H54 (cell line): ENCODE data around the gene CCDC28A.
A peak's percentile ranks its signal among the peaks of the same experiment; 100 is the strongest.

Experiments used
- DNase-seq: peaks from one replicate; pipeline ENCODE4 v3.0.0; 2011; ENCODE audit warnings: low spot score, mixed read lengths; ENCODE audit not compliant: insufficient read length
- FAIRE-seq: peaks from 3 replicates; lab custom pipeline; 2011; peaks lifted over from hg19 to GRCh38; lab: Jason Lieb, UNC
- POLR2A ChIP-seq: IDR thresholded peaks from 2 replicates; pipeline ENCODE4 v1.6.1; 2011; ENCODE audit warnings: low read depth, mild to moderate bottlenecking, low read length

The CCDC28A gene

DNA sequence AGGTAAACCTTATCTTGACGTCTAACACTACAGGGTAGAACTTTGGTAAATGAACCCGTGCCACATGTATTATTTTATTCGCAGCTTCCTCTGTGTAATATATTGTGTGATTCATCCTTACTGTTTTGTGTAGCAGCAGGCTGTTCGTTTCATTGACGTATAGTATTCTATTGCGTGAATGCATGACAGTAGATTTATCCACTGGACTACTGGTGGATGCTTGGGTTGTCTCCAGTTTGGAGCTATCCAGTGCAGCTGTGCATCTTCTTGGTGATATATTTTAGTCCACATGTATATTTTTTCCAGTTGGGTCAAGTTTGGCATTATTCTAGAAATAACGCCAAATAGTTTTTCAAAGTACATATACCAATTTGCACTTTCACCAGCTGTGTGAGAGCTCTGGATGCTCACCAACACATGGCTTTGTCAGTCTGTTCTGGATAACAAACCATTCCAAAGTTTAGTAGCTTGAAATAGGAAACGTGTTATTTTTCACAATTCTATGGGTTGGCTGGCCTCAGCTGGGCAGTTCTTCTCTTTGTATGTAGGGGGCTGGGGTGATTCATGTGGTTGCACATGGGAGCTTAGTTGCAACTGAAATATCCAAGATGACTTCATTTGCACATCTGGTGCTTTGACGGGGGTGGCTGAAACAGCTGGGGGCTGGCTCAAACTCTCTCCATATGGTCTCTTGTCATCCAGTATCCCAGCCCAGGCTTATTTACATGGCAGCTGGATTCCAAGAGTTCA, 31.6 kb downstream of the CCDC28A start:
- FAIRE-seq (no peak), DNase-seq (no peak)

DNA sequence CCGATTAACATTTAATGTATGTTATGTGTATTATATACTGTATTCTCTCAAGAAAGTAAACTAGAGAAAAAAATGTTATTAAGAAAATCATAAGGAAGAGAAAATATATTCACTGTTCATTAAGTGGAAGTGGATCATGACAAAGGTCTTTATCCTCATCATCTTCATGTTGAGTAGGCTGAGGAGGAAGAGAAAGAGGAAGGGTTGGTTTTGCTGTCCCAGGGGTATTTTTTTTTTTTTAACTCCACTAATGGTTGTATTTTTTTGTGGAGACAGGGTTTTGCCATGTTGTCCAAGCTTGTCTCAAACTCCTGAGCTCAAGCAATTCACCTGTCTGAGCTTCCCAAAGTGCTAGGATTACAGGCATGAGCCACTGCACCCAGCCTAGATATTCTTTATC, 33.3 kb downstream of the CCDC28A start:
- FAIRE-seq (no peak), DNase-seq (no peak)
- no peak for TF ChIP-seq POLR2A

More for the DNA sequence above, 31.6 kb downstream of the CCDC28A start:
- TF ChIP-seq POLR2A = no peak

GRCh38 chr6:138809677-138810076, 36.1 kb downstream of the CCDC28A start:
- TF ChIP-seq POLR2A = no peak
- FAIRE-seq (no peak), DNase-seq (no peak)

DNA sequence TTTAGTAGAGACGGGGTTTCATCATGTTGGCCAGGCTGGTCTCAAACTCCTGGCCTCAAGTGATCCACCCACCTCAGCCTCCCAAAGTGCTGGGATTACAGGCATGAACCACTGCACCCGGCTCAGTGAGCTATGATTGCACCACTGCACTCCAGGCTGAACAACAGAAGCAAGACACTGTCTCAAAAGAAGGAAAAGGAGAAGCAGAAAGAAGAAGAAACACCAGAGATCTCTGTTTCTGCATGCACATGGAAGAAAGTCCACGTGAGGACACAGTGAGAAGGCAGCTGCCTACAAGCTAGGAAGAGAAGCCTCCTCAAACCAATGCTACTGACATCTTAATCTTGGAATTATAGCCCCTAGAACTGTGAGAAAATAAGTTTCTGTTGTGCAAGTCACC, 38.3 kb downstream of the CCDC28A start:
- no peak for TF ChIP-seq POLR2A
- FAIRE-seq (no peak), DNase-seq (no peak)

DNA sequence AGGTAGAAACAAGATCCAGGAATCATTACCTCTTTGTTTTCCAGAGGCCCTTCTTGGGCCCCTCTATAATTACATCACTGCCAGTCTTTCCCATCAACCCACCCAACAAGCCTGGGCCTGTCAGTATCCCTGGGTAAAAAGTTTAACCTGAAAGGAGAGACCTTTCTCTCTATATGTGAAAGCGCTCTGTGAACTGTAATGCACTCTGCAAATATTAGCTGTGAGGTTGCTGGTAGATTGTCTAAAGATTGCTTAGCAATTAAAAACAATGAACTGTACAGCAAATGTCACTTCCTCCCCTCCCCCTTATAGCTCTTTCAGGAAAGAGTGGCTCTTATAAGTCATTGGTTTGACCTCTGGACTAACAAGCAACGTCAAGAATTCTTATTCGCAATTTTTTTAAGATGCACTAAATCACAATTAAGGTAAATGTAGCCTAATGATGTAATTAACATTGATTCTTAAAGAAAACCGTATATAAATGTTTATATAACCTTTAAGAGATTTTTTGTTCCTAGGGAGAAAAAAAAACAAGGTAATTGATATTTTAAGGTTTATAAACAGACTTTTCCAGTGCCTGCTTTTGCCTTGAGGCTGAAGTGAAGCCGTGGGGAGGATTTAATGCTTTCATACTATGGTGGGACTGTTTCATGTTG, 40.7 kb downstream of the CCDC28A start:
- DNase-seq = no peak
- no peak for TF ChIP-seq POLR2A
- no peak for FAIRE-seq

- DNase-seq (no peak), FAIRE-seq (no peak)
- TF ChIP-seq POLR2A = no peak
Measured at GRCh38 chr6:138815221-138815620, 41.7 kb downstream of the CCDC28A start.

DNA sequence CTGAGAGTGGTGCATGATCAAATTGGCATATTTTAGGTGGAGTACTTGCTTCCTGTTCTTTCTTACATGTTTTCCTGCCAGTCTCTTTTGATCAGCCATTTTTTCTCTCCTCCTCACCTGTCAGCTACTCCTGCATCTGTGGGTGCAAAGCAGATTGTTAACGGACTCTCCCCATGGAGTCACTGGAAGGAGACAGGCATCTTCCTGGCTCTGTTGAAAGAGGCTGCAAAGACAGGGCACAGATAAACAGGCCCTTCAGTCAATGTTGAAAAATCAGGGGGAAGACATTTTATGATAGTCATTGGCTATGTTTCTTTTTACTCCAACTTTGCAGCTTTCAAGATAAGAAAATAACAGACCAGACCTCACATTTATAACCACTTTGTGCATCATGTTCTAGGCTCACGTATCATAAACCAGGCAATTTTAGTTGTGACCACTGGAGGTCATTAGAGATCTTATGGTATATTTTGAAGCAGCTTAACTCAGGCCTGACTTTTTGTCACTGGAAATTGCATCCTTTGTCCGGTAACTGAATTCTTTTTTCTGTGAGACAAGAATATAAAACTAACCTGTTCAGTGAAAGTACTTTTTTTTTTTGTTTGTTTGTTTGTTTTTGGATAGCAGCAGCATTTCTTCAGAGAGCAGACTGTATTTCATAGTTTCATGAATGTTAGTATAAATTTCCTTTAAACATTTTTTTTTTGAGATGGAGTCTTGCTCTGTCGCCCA, 42.4 kb downstream of the CCDC28A start:
- FAIRE-seq (no peak), DNase-seq (peak; percentile 12)
- no peak for TF ChIP-seq POLR2A

DNA sequence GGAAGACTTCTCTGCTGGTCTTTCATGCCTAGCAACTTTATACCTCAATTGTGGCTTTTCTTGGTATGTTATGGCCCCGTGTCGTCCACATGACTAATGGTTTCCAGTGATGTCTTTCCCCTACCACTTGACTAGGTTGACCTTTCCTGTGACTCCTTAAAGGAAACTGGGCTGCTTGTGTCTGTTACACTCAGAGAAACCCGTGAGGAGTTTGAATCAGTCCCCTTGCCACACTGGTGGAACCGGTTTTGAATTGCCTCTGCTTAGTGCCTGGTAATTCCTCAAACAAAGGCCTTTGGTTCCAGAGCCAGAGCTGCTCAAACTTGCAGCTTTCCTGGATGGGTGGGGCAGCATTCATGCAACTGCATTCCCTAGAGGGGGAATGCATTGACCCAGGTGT, 44.2 kb downstream of the CCDC28A start:
- FAIRE-seq (no peak), DNase-seq (peak; percentile 6)
- TF ChIP-seq POLR2A = no peak

- TF ChIP-seq POLR2A = no peak
- DNase-seq = no peak
- FAIRE-seq = no peak
Measured at GRCh38 chr6:138818496-138819194, 45.1 kb downstream of the CCDC28A start.

DNA sequence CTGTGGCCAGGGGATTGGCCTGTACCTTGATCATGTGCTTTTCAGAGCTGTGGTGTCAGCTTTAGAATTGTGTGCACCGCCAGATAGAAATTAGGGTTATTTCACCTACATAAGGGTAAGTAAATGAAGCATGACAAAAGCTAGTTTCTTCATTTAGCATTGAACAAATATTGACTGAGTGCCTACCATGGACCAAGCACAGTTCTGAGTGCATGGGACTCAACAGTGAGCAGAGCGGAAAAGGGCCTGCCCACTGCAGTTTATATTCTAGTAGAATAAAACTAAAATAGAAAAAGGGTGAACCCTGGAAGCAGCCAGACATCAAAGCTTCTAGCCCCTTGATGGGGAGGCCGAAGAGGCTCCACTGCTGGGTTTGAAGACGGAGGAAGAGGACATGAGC, 48.0 kb downstream of the CCDC28A start:
- DNase-seq (no peak), FAIRE-seq (no peak)
- no peak for TF ChIP-seq POLR2A

GRCh38 chr6:138824482-138825144, 51.0 kb downstream of the CCDC28A start:
- FAIRE-seq (no peak), DNase-seq (no peak)
- no peak for TF ChIP-seq POLR2A

- DNase-seq = no peak
- no peak for TF ChIP-seq POLR2A
- no peak for FAIRE-seq
Measured at GRCh38 chr6:138830248-138830647, 56.7 kb downstream of the CCDC28A start.

- no peak for DNase-seq
- no peak for FAIRE-seq
- no peak for TF ChIP-seq POLR2A
Measured at GRCh38 chr6:138832182-138832581, 58.6 kb downstream of the CCDC28A start.
